GM12892 (cell line): ENCODE measurements around the gene KRTAP5-2.
"Not testable (repeated sequence)": the region's sequence is repeated elsewhere in the genome, so short reads cannot be mapped to it uniquely, and the experiment has no call there.

ENCODE experiments used
- POLR2A ChIP-seq: IDR thresholded peaks from 2 replicates; pipeline ENCODE4 v1.6.1; 2011; ENCODE audit warnings: low read depth, low read length, control low read depth
- POLR2AphosphoS5 ChIP-seq: IDR thresholded peaks from 2 replicates; pipeline ENCODE4 v1.6.1; 2011; ENCODE audit warnings: low read depth, low read length, control low read depth

- not testable (repeated sequence) for TF ChIP-seq POLR2A, POLR2AphosphoS5
These were observed 1.4 kb downstream of the KRTAP5-2 start for GRCh38 chr11:1596576-1597121.
